ENCODE data around the gene CNTNAP2. TPM values are rescaled to one million over a fixed set of nuclear protein-coding genes. Genes with fewer than 3 reads are reported as not detected.

The CNTNAP2 gene
- total and polyA plus RNA-seq, 9 of the 15 experiments (the other 6 are each of a cell fraction or from before 2014, with no cell fraction given) = 0.04 to 0.62 (median 0.09) TPM; not detected in 4

- CTCF ChIA-PET (ENCODE audit: low intra/inter-chr PET ratio) = no interaction called here
- H3K4me3 ChIP-seq = no peak overlapping the region
- no peak for ATAC-seq
Measured at GRCh38 chr7:148436135-148436534, 2319.5 kb downstream of the CNTNAP2 start.

More at GRCh38 chr7:148436135-148436534, 2319.5 kb downstream of the CNTNAP2 start:
- H3K27me3 ChIP-seq (ENCODE audit: control insufficient read depth in 2 of 2, insufficient read depth in 2 of 2, low read length in 2 of 2) = peaks cover 8 to 25% of the 10 kb centered on the region in 2 experiments; a peak in 4 of 5 replicates
- FAIRE-seq (no peak), DNase-seq (ENCODE audit: extremely low read depth in 1 of 4, low spot score in 3 of 4) (no peak)
- TF ChIP-seq ZNF75A (CRISPR knock-in tag; IDR thresholded peaks at IDR 0.05) (no peak), DPF2 (IDR thresholded peaks at IDR 0.05) (no peak), CREBBP (IDR thresholded peaks at IDR 0.05; ENCODE audit: low read depth, low read length) (no peak), USF1 (CRISPR knock-in tag; IDR thresholded peaks at IDR 0.05) (no peak), POLR2H (tag; IDR thresholded peaks at IDR 0.05; ENCODE audit: low read depth) (no peak), ARNT (IDR thresholded peaks at IDR 0.05) (no peak), TSC22D4 (tag; IDR thresholded peaks at IDR 0.05) (no peak), KLF16 (IDR thresholded peaks at IDR 0.05) (no peak), ZNF384 (IDR thresholded peaks at IDR 0.05; ENCODE audit: low read depth, low read length) (no peak), CLOCK (CRISPR knock-in tag; IDR thresholded peaks at IDR 0.05; ENCODE audit: borderline replicate concordance) (no peak), CBX2 (IDR thresholded peaks at IDR 0.05; ENCODE audit: insufficient read depth, low read length, poor library complexity, severe bottlenecking) (no peak), SAFB (IDR thresholded peaks at IDR 0.05; ENCODE audit: borderline replicate concordance, low read depth, low read length) (no peak)
- no peaks in the 10 kb centered on the region for H4K20me1 ChIP-seq (replicated peaks; ENCODE audit: control insufficient read depth, insufficient read depth, low read length)
- POLR2A ChIA-PET = no interaction called here
- H3K27ac ChIP-seq (ENCODE audit: extremely low read depth, low read depth, low read length) = no peak overlapping the region
- H2AFZ ChIP-seq (ENCODE audit: low read depth, low read length) = no peak overlapping the region
- H3K79me2 ChIP-seq (ENCODE audit: control insufficient read depth, insufficient read depth, low read length) = no peaks in the 10 kb centered on the region
- H3K9me1 ChIP-seq (ENCODE audit: control insufficient read depth, insufficient read depth, low read length) = no peaks in the 10 kb centered on the region
- no peak overlapping the region for H3K9ac ChIP-seq (ENCODE audit: insufficient read depth in 1 of 2, low read depth in 2 of 2, low read length in 2 of 2)
- no peak overlapping the region for H3K4me2 ChIP-seq (ENCODE audit: insufficient read depth, low read length)
- H3K9me3 ChIP-seq (replicated peaks; ENCODE audit: control insufficient read depth, insufficient read depth, low read depth, low read length) = no peaks in the 10 kb centered on the region
- no peaks in the 10 kb centered on the region for H3K36me3 ChIP-seq (ENCODE audit: control insufficient read depth, insufficient read depth, low read length)
- no peaks in the 10 kb centered on the region for H3K4me1 ChIP-seq (replicated peaks in 1 of 2; ENCODE audit: control insufficient read depth in 2 of 2, insufficient read depth in 2 of 2, low read length in 2 of 2)
- intact Hi-C loops (cut with micrococcal nuclease) = no loop called here
- no TSS peak for BruUV-seq (replicated peaks)
- in situ Hi-C loops (cut with MboI) = no loop called here
- 0% methylated on average over 4 of the region's 4 CpGs for whole genome bisulfite sequencing (ENCODE audit: insufficient coverage, low coverage, missing lambda C conversion rate)
